Suprapubic skin (tissue), 3 donors: Measurements from ENCODE around the gene C4orf54.

Experiments
- POLR2A ChIP-seq, 2 donors: fragments of 450-650 bp; IDR thresholded peaks; one replicate each; pipeline ENCODE4 v1.6.1; 2017; ENCODE audit warnings: antibody characterized with exemption in 2 of 2, mild to moderate bottlenecking in 2 of 2, moderate library complexity in 2 of 2
- TF ChIP-seq, protein P1 (sequence below), 2 donors: fragments of 200-600 bp in 1 of 2; fragments of 450-650 bp in 1 of 2; sonication (generic) in 1 of 2; IDR thresholded peaks; one replicate each; pipeline ENCODE4 v1.5.1; 2016 to 2019; ENCODE audit warnings: antibody characterized with exemption in 2 of 2, mild to moderate bottlenecking in 1 of 2, moderate library complexity in 1 of 2

DNA sequence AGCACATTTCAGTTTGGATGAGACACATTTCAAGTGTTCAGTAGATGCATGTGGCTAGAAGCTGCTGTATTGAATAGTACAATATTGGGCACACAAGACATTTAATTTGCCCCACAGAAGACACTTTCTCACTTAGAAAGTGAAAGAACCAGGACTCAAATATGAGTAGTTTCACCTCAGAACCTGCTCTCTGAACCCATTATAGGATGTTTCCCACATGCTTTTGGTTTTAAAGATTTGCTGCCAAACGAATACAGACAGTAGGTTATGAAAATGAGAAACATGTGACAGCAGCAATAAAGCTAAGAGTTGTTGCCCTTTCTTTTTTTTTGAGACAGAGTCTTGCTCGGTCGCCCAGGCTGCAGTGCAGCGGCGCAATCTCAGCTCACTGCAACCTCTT lies 32.3 kb downstream of the C4orf54 start:
- TF ChIP-seq, protein P1, sequence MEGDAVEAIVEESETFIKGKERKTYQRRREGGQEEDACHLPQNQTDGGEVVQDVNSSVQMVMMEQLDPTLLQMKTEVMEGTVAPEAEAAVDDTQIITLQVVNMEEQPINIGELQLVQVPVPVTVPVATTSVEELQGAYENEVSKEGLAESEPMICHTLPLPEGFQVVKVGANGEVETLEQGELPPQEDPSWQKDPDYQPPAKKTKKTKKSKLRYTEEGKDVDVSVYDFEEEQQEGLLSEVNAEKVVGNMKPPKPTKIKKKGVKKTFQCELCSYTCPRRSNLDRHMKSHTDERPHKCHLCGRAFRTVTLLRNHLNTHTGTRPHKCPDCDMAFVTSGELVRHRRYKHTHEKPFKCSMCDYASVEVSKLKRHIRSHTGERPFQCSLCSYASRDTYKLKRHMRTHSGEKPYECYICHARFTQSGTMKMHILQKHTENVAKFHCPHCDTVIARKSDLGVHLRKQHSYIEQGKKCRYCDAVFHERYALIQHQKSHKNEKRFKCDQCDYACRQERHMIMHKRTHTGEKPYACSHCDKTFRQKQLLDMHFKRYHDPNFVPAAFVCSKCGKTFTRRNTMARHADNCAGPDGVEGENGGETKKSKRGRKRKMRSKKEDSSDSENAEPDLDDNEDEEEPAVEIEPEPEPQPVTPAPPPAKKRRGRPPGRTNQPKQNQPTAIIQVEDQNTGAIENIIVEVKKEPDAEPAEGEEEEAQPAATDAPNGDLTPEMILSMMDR (IDR thresholded peaks at IDR 0.05) = no peak
- no peak for TF ChIP-seq POLR2A (IDR thresholded peaks at IDR 0.05)
